ENCODE data around the gene PXDC1. TPM values are rescaled to one million over a fixed set of nuclear protein-coding genes. Genes with fewer than 3 reads are reported as not detected.

PXDC1 gene
- total RNA-seq, 3 donors from 2014 or later, result 3.1 to 27.9 (median 9.2) TPM

DNA sequence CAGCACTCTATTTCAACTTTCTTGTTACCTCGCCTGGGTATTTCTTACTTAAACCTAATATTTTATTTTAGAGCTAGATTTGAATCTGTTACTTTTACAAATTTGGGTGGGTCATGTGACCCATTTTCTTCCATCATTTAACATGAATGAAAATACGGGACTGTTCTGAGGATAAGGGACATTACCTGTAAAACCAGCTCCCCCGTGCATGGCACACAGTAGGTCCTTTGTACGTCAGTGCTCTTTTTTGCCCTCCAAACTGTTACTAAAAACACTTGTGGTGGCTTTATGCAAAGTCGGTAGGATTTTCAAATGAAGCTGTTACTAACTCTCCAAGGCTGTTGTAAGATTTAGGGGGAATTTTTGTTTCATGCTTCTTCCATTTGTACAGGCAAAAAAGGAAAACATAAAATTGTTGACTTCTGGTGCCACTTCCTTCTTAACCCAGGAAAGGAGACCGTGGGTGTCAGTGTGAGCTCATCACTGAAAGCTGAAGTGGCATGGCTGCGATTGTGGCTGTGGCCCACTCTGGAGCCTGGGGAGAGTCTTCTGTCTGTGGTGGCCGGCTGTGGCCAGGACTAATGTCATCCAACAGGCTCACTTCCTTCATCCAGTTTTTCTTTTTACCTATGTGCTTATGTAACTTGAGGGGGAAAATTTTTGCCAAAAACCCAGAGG is 40.2 kb upstream of the PXDC1 start:
- DNase-seq (no peak), ATAC-seq (no peak)
- no peak for TF ChIP-seq CTCF (IDR thresholded peaks at IDR 0.05)
- no peaks in the 10 kb centered on the region for H3K9me3 ChIP-seq
- H3K4me3 ChIP-seq, result no peak overlapping the region
- H3K4me1 ChIP-seq (ENCODE audit: low read depth), result no peaks in the 10 kb centered on the region
- intact Hi-C loops (cut with DNase I, micrococcal nuclease), result no loop called here
- H3K36me3 ChIP-seq (ENCODE audit: low read depth), result no peaks in the 10 kb centered on the region

DNA sequence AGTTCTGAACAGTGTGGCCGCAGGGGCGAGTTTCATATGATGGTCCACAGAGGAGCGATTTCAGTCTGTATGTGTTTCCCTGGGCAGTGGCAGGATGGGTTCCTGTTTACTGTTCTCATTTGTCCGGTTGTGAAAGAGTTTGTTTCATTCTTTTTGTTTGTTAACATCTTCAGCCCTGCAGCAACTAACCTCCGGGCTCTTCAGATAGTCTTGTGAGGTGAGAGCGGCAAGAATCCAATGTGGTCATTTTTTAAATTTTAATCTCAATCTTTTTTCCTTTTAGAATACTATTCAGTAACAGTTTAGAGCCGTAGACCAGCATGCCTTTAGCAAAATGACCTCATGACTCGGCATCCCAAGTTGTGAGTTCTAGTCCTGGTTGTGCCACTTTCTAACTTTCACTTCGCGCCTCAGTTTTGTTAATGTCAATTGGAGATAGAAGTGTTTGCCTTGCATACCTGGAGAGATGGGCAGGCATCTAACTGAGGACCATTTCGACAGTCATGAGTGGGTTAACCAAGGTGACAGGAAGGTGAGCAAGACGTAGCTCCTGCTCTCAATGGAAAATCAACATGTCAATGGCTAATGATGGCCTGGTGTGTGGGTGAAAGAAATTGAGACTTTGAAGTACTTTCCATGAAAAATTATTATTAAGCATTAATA is 38.5 kb upstream of the PXDC1 start:
- DNase-seq, result no peak
- no peak for TF ChIP-seq CTCF (IDR thresholded peaks at IDR 0.05)
- Histone ChIP-seq H3K9me3 (no peaks in the 10 kb centered on the region), H3K4me1 (ENCODE audit: low read depth) (no peaks in the 10 kb centered on the region), H3K36me3 (ENCODE audit: low read depth) (no peaks in the 10 kb centered on the region), H3K4me3 (no peak overlapping the region)
- intact Hi-C loops (cut with DNase I, micrococcal nuclease), result no loop called here
- no peak for ATAC-seq

DNA sequence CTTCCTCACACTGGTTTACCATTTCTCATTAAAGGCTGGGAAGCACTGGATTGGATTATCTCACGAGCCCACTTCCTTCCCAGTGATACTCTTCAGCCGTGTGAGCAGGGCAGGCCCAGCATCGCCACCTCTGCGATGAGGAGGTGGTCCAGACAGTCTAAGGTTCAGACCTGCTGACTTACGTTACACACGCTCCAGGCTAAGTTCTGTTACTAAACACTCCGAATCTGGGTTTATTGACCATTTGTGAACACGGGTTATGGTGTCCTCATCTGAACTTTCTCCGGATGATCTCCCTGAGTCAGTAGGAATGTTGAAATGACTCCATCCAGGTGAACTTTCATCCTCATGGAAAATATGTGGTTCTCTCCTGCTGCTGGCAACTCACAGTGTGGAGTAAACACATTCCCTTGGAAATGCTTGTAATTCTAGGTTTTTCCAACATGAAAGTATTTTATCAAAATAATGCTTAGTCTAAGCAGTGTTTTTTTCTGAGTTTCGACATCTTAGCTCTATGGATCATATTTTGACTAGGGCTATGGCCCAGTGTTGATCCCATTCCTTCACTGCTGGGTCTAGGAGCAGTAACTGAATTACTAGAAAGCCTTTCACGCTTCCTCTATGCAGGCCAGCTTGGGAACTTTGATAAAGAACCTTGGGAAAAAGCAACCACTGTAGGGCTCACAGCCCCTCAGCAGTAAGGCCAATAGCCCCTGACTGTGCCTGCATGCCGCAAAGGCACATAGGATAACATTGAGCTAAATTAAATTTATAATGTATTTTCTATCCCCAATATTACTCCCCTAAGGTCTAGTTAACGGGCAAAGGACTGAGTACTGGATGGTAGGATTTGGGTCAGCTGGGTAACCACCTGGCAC is 37.7 kb upstream of the PXDC1 start:
- no peaks in the 10 kb centered on the region for H3K36me3 ChIP-seq (ENCODE audit: low read depth)
- no peaks in the 10 kb centered on the region for H3K9me3 ChIP-seq
- no peaks in the 10 kb centered on the region for H3K4me1 ChIP-seq (ENCODE audit: low read depth)
- intact Hi-C loops (cut with DNase I, micrococcal nuclease), result no loop called here
- no peak overlapping the region for H3K4me3 ChIP-seq
- ATAC-seq, result no peak
- no peak for TF ChIP-seq CTCF (IDR thresholded peaks at IDR 0.05)
- DNase-seq, result no peak

- TF ChIP-seq CTCF (IDR thresholded peaks at IDR 0.05), result no peak
- DNase-seq, result no peak
- no peaks in the 10 kb centered on the region for H3K4me1 ChIP-seq (ENCODE audit: low read depth)
- ATAC-seq, result no peak
- H3K4me3 ChIP-seq, result no peak overlapping the region
- H3K36me3 ChIP-seq (ENCODE audit: low read depth), result no peaks in the 10 kb centered on the region
- intact Hi-C loops (cut with DNase I, micrococcal nuclease), result no loop called here
- H3K9me3 ChIP-seq, result no peaks in the 10 kb centered on the region
Measured at GRCh38 chr6:3788408-3789017, 37.0 kb upstream of the PXDC1 start.

DNA sequence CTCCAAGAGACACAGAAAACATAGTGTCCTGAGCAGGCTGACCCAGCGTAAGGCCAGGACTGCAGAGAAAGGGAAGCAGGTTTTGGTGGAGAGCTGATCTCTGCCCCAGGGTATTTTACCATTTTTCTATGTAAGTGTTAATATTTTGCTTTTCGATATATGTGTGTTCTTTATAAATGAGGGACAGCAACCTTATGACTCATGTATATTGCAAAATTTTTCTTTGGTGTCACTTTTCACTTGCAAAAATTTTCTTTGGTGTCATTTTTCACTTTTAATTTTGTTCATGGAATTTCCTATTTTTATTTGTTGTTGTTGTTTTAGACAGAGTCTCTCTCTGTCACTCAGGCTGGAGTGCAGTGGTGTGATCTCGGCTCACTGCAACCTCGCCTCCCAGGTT is 34.6 kb upstream of the PXDC1 start:
- no peaks in the 10 kb centered on the region for H3K36me3 ChIP-seq (ENCODE audit: low read depth)
- intact Hi-C loops (cut with DNase I, micrococcal nuclease), result no loop called here
- H3K4me3 ChIP-seq, result no peak overlapping the region
- H3K4me1 ChIP-seq (ENCODE audit: low read depth), result no peaks in the 10 kb centered on the region
- no peak for TF ChIP-seq CTCF (IDR thresholded peaks at IDR 0.05)
- no peak for DNase-seq
- H3K9me3 ChIP-seq, result no peaks in the 10 kb centered on the region
- no peak for ATAC-seq

Measured in mucosa of descending colon (tissue), 3 donors.